ENCODE measurements around the gene TLR10. TPM values are rescaled to one million over a fixed set of nuclear protein-coding genes. Genes with fewer than 3 reads are reported as not detected.

TLR10 gene
- polyA plus RNA-seq, 2 of the 4 experiments (the other 2 are of a cell fraction), result 0.14 TPM; not detected in 1

GRCh38 chr4:38728631-38729141 is 54.1 kb downstream of the TLR10 start:
- Histone ChIP-seq H3K27ac (peak overlapping the region; percentile 42 to 57; a peak in 5 of 6 replicates), H3K9me3 (no peaks in the 10 kb centered on the region), H3K4me1 (peaks cover 15% of the 10 kb centered on the region), H3K4me3 (no peak overlapping the region), H3K4me2 (peak overlapping the region; percentile 60)
- POLR2A ChIA-PET, result no interaction called here
- WGBS (ENCODE audit: missing lambda C conversion rate), result 21% methylated on average over 2 of the region's 4 CpGs
- FAIRE-seq (no peak), ATAC-seq (peak; percentile 50 to 64; a peak in 4 of 6 replicates), DNase-seq (ENCODE audit: low read depth in 1 of 2, low spot score in 1 of 2) (peak in 1 of 2 experiments; percentile 80)
- TF ChIP-seq NFE2L2 (conservative IDR thresholded peaks at IDR 0.05; ENCODE audit: low read length) (no peak), SMC3 (IDR thresholded peaks at IDR 0.05) (peak; percentile 32; the same call in 1 of the 3 replicates), GATA3 (IDR thresholded peaks at IDR 0.05; ENCODE audit: borderline replicate concordance) (no peak), RAD21 (conservative IDR thresholded peaks at IDR 0.05 in 1 of 2, IDR thresholded peaks at IDR 0.05 in 1 of 2) (peak; percentile 42 to 49; a peak in 4 of 5 replicates)
- CTCF ChIA-PET, result interaction anchor here (0.9 to 8.6 kb wide), 7 partner anchors 9 to 667 kb away, joined by 3 to 102 read pairs (median 4); no protein-coding TSS in a partner anchor

DNA sequence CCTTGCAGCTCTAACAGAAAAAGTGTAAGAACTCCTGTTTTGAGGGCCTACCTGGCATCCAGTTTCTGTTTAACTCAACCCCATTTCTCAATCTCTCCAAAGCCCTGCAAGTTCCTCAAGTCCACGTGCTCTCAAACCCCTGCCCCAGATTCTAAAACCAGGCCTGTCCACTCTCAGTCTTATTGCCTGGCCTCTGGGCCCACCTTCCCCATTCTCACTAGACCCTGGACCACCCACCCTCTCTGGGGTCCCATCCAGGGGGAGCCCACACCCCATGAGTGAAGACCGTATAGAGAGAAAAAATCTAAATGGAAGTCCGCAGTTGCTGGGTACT is 58.3 kb downstream of the TLR10 start:
- POLR2A ChIA-PET, result no interaction called here
- 95% methylated on average over 3 of the region's 3 CpGs for WGBS (ENCODE audit: missing lambda C conversion rate)
- ATAC-seq, result no peak
- Histone ChIP-seq H3K4me2 (no peak overlapping the region), H3K4me1 (peaks cover 12% of the 10 kb centered on the region), H3K27ac (no peak overlapping the region), H3K4me3 (no peak overlapping the region), H3K9me3 (no peaks in the 10 kb centered on the region)
- CTCF ChIA-PET, result interaction anchor here (1.3 kb wide), 1 partner anchor 545 kb away, joined by 8 read pairs; no protein-coding TSS in a partner anchor
- DNase-seq (ENCODE audit: low read depth in 1 of 2, low spot score in 1 of 2), result no peak
- no peak for TF ChIP-seq TP53 (CRISPR knock-in tag; IDR thresholded peaks at IDR 0.05)
- no peak for TF ChIP-seq HES2 (IDR thresholded peaks at IDR 0.05)
- TF ChIP-seq ZFP36 (IDR thresholded peaks at IDR 0.05; ENCODE audit: borderline replicate concordance, partially characterized antibody), result no peak
- TF ChIP-seq HOXA7 (CRISPR knock-in tag; IDR thresholded peaks at IDR 0.05), result no peak
- no peak for TF ChIP-seq HMGXB4 (CRISPR knock-in tag; IDR thresholded peaks at IDR 0.05; ENCODE audit: borderline replicate concordance)
- no peak for TF ChIP-seq SMC3 (IDR thresholded peaks at IDR 0.05)
- TF ChIP-seq KDM5A (IDR thresholded peaks at IDR 0.05), result no peak
- TF ChIP-seq SREBF2 (IDR thresholded peaks at IDR 0.05), result no peak
- no peak for TF ChIP-seq REST (IDR thresholded peaks at IDR 0.05)
- no peak for TF ChIP-seq MAZ (IDR thresholded peaks at IDR 0.05; ENCODE audit: borderline replicate concordance, low read depth, low read length)
- no peak for TF ChIP-seq FOSL2 (IDR thresholded peaks at IDR 0.05)
- TF ChIP-seq FOSL2 (CRISPR knock-in tag; IDR thresholded peaks at IDR 0.05), result no peak
- no peak for TF ChIP-seq CBX2 (IDR thresholded peaks at IDR 0.05; ENCODE audit: borderline replicate concordance, low read depth)
- TF ChIP-seq ZC3H11A (IDR thresholded peaks at IDR 0.05), result no peak
- no peak for TF ChIP-seq NFE2L2 (conservative IDR thresholded peaks at IDR 0.05; ENCODE audit: low read length)
- no peak for TF ChIP-seq POLR2A (IDR thresholded peaks at IDR 0.05; ENCODE audit: low read length)
- TF ChIP-seq CHD2 (IDR thresholded peaks at IDR 0.05; ENCODE audit: low read length, partially characterized antibody), result no peak
- no peak for TF ChIP-seq ESRRA (IDR thresholded peaks at IDR 0.05; ENCODE audit: borderline replicate concordance, low read length)
- no peak for FAIRE-seq

All from A549 (cell line).